Measurements from ENCODE around the gene MCF2.

GRCh38 chrX:139544591-139544990 lies 163.4 kb downstream of the MCF2 start:
- TF ChIP-seq POLR2A (IDR thresholded peaks at IDR 0.05) (no peak), CTCF (IDR thresholded peaks at IDR 0.05) (no peak)
